ENCODE measurements around the gene ERCC6L2.

DNA sequence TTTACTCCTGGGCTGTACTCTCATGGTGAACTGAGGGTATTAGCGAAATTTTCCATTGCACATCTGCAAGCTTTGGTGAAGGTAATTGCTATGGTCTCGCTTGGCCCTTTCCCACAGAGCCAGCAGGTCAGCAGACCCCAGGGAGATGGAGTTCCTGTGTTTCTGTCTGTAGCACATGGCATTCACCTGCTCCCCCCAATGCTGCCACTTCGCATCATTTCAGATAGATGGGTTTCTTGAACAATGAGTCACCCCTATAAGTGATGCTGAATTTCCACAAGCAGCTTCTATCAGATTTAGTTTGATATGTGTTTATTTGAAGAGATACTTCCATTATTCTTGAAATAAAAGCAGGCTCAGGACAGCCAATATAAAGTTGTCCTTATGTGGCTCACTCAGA is 117.8 kb downstream of the ERCC6L2 start:
- TF ChIP-seq CTCF (conservative IDR thresholded peaks at IDR 0.05; ENCODE audit: low read depth in 2 of 2) (no peak), EZH2phosphoT487 (IDR thresholded peaks at IDR 0.05; ENCODE audit: unreplicated experiment) (no peak), POLR2AphosphoS5 (IDR thresholded peaks at IDR 0.05; ENCODE audit: low read depth) (no peak), REST (IDR thresholded peaks at IDR 0.05; ENCODE audit: unreplicated experiment) (no peak), JUNB (IDR thresholded peaks at IDR 0.05; ENCODE audit: unreplicated experiment) (no peak), EZH2 (IDR thresholded peaks at IDR 0.05; ENCODE audit: low read depth, unreplicated experiment) (no peak), CREB1 (CRISPR knock-in tag; IDR thresholded peaks at IDR 0.05; ENCODE audit: low read depth) (no peak), ZNF114 (CRISPR knock-in tag; IDR thresholded peaks at IDR 0.05) (no peak), NANOG (IDR thresholded peaks at IDR 0.05; ENCODE audit: borderline replicate concordance) (no peak), ZNF331 (CRISPR knock-in tag; IDR thresholded peaks at IDR 0.05; ENCODE audit: low read depth) (no peak), ETS1 (IDR thresholded peaks at IDR 0.05) (no peak), ZNF462 (CRISPR knock-in tag; IDR thresholded peaks at IDR 0.05) (no peak), STAT1 (IDR thresholded peaks at IDR 0.05; ENCODE audit: unreplicated experiment) (no peak)
